ENCODE data around the gene TPRG1. TPM values are rescaled to one million over a fixed set of nuclear protein-coding genes. Genes with fewer than 3 reads are reported as not detected.
A peak's percentile ranks its signal among the peaks of the same experiment; 100 is the strongest.

The TPRG1 gene
- polyA plus RNA-seq, 1 donor (not counting 4 experiments of a cell fraction or from before 2014, with no cell fraction given), result 1.5 TPM

GRCh38 chr3:189262746-189263145 lies 91.0 kb downstream of the TPRG1 start:
- Histone ChIP-seq H3K27me3 (ENCODE audit: control insufficient read depth, extremely low read depth, insufficient read depth, low read length) (no peaks in the 10 kb centered on the region), H2AFZ (ENCODE audit: control insufficient read depth, low read length) (no peak overlapping the region), H3K36me3 (ENCODE audit: control insufficient read depth in 2 of 2, extremely low read depth in 1 of 2, insufficient read depth in 2 of 2, low read length in 2 of 2) (no peaks in the 10 kb centered on the region), H3K4me2 (ENCODE audit: control insufficient read depth, extremely low read depth, insufficient read depth, low read depth, low read length) (no peak overlapping the region), H3K27ac (ENCODE audit: control insufficient read depth, insufficient read depth, low read length) (no peak overlapping the region), H4K20me1 (ENCODE audit: control insufficient read depth, extremely low read depth, insufficient read depth, low read length) (no peaks in the 10 kb centered on the region), H3K4me1 (ENCODE audit: control insufficient read depth, extremely low read depth, insufficient read depth, low read length) (peaks cover 4% of the 10 kb centered on the region), H3K9me1 (ENCODE audit: control insufficient read depth, extremely low read depth, insufficient read depth, low read length) (no peaks in the 10 kb centered on the region), H3K9ac (ENCODE audit: control insufficient read depth, extremely low read depth, insufficient read depth, low read length) (no peak overlapping the region), H3K9me3 (ENCODE audit: control insufficient read depth, low read depth, low read length) (no peaks in the 10 kb centered on the region), H3K4me3 (ENCODE audit: control insufficient read depth in 2 of 3, extremely low read depth in 1 of 3, insufficient read depth in 2 of 3, low read depth in 1 of 3, low read length in 3 of 3) (no peak overlapping the region), H3K79me2 (ENCODE audit: control insufficient read depth, insufficient read depth, low read length) (no peaks in the 10 kb centered on the region)
- no peak for TF ChIP-seq EZH2 (IDR thresholded peaks at IDR 0.05; ENCODE audit: low read length)
- no peak for TF ChIP-seq CTCF (optimal IDR thresholded peaks at IDR 0.05 in 1 of 3, IDR thresholded peaks at IDR 0.05 in 1 of 3, conservative IDR thresholded peaks at IDR 0.05 in 1 of 3; ENCODE audit: extremely low read depth in 1 of 3, insufficient read depth in 2 of 3, low read length in 3 of 3)
- dilution Hi-C loops (cut with MboI; ENCODE audit: extremely low pct_ligation_motif_present, low sequenced_read_pairs), result no loop called here
- FAIRE-seq, result no peak
- no peak for DNase-seq (ENCODE audit: low read depth, low spot score)

- DNase-seq (ENCODE audit: low read depth, low spot score), result peak; percentile 97
- dilution Hi-C loops (cut with MboI; ENCODE audit: extremely low pct_ligation_motif_present, low sequenced_read_pairs), result no loop called here
- no peaks in the 10 kb centered on the region for H4K20me1 ChIP-seq (ENCODE audit: control insufficient read depth, extremely low read depth, insufficient read depth, low read length)
- H2AFZ ChIP-seq (ENCODE audit: control insufficient read depth, low read length), result peak overlapping the region; percentile 28
- H3K4me2 ChIP-seq (ENCODE audit: control insufficient read depth, extremely low read depth, insufficient read depth, low read depth, low read length), result peak overlapping the region; percentile 70
- peak overlapping the region; percentile 33 for H3K9ac ChIP-seq (ENCODE audit: control insufficient read depth, extremely low read depth, insufficient read depth, low read length)
- peak overlapping the region; percentile 66 for H3K27ac ChIP-seq (ENCODE audit: control insufficient read depth, insufficient read depth, low read length)
- no peaks in the 10 kb centered on the region for H3K79me2 ChIP-seq (ENCODE audit: control insufficient read depth, insufficient read depth, low read length)
- FAIRE-seq, result peak; percentile 97
- no peaks in the 10 kb centered on the region for H3K9me1 ChIP-seq (ENCODE audit: control insufficient read depth, extremely low read depth, insufficient read depth, low read length)
- peak; percentile 69 to 86 (median 74) for TF ChIP-seq CTCF (optimal IDR thresholded peaks at IDR 0.05 in 1 of 3, IDR thresholded peaks at IDR 0.05 in 1 of 3, conservative IDR thresholded peaks at IDR 0.05 in 1 of 3; ENCODE audit: extremely low read depth in 1 of 3, insufficient read depth in 2 of 3, low read length in 3 of 3)
- TF ChIP-seq EZH2 (IDR thresholded peaks at IDR 0.05; ENCODE audit: low read length), result no peak
- H3K4me1 ChIP-seq (ENCODE audit: control insufficient read depth, extremely low read depth, insufficient read depth, low read length), result peaks cover 56% of the 10 kb centered on the region
- no peak overlapping the region for H3K4me3 ChIP-seq (ENCODE audit: control insufficient read depth in 2 of 3, extremely low read depth in 1 of 3, insufficient read depth in 2 of 3, low read depth in 1 of 3, low read length in 3 of 3)
- H3K9me3 ChIP-seq (ENCODE audit: control insufficient read depth, low read depth, low read length), result no peaks in the 10 kb centered on the region
- H3K27me3 ChIP-seq (ENCODE audit: control insufficient read depth, extremely low read depth, insufficient read depth, low read length), result no peaks in the 10 kb centered on the region
- no peaks in the 10 kb centered on the region for H3K36me3 ChIP-seq (ENCODE audit: control insufficient read depth in 2 of 2, extremely low read depth in 1 of 2, insufficient read depth in 2 of 2, low read length in 2 of 2)
Observed at GRCh38 chr3:189267981-189268613, 96.3 kb downstream of the TPRG1 start.
